ENCODE results near the gene GPR32. TPM values are rescaled to one million over a fixed set of nuclear protein-coding genes. Genes with fewer than 3 reads are reported as not detected.
A peak's percentile ranks its signal among the peaks of the same experiment; 100 is the strongest.

The GPR32 gene
- total RNA-seq, 2 donors from 2014 or later, result not detected

- intact Hi-C loops (cut with DNase I), result no loop called here
- no peak for ATAC-seq
- no peak for DNase-seq
These were observed 48.7 kb downstream of the GPR32 start for GRCh38 chr19:50818859-50819472.

GRCh38 chr19:50819636-50820035 is 49.4 kb downstream of the GPR32 start:
- DNase-seq, result no peak
- ATAC-seq, result no peak
- intact Hi-C loops (cut with DNase I), result no loop called here

GRCh38 chr19:50820086-50820485 is 49.8 kb downstream of the GPR32 start:
- no peak for DNase-seq
- intact Hi-C loops (cut with DNase I), result no loop called here
- no peak for ATAC-seq

- ATAC-seq (peak in 1 of 2 donors; percentile 64), DNase-seq (peak; percentile 42)
- intact Hi-C loops (cut with DNase I), result no loop called here
These were observed 50.4 kb downstream of the GPR32 start for GRCh38 chr19:50820549-50821247.

- DNase-seq (no peak), ATAC-seq (no peak)
- intact Hi-C loops (cut with DNase I), result no loop called here
These were observed 51.0 kb downstream of the GPR32 start for GRCh38 chr19:50821248-50821612.

Other genes starting within 250 kb of the GPR32 start
- 1 to 10 TPM; 1.4 to 2.9 TPM for gene LRRC4B, start 202.0 kb upstream of the GPR32 start, total RNA-seq
- under 1 TPM; 0.24 to 0.52 TPM for gene SYT3, start 130.6 kb upstream of the GPR32 start, total RNA-seq
- 1 to 10 TPM; 1.3 to 2.0 TPM for gene C19orf81, start 121.0 kb upstream of the GPR32 start, total RNA-seq
- 1 to 10 TPM in 1 of 2 donors, under 1 TPM in 1; 0.62 to 1.2 TPM for gene SHANK1, start 50.7 kb upstream of the GPR32 start, total RNA-seq
- 1 to 10 TPM; 8.4 to 9.6 TPM for gene CLEC11A, start 47.1 kb upstream of the GPR32 start, total RNA-seq
- gene ACP4, start 20.0 kb downstream of the GPR32 start, total RNA-seq, result not detected
- gene KLK1, start 53.3 kb downstream of the GPR32 start, total RNA-seq, result under 1 TPM in 1 of 2 donors, not detected in 1; 0.27 TPM
- gene KLK15, start 63.1 kb downstream of the GPR32 start, total RNA-seq, result not detected
- not detected for gene KLK3, start 84.5 kb downstream of the GPR32 start, total RNA-seq
- not detected for gene KLK2, start 103.0 kb downstream of the GPR32 start, total RNA-seq
- gene KLK4, start 140.9 kb downstream of the GPR32 start, total RNA-seq, result not detected
- gene KLK5, start 182.6 kb downstream of the GPR32 start, total RNA-seq, result under 1 TPM in 1 of 2 donors, not detected in 1; 0.42 TPM
- gene KLK6, start 199.1 kb downstream of the GPR32 start, total RNA-seq, result not detected
- gene KLK7, start 213.5 kb downstream of the GPR32 start, total RNA-seq, result under 1 TPM in 1 of 2 donors, not detected in 1; 0.16 TPM
- under 1 TPM in 1 of 2 donors, not detected in 1; 0.53 TPM for gene KLK8, start 231.1 kb downstream of the GPR32 start, total RNA-seq
- under 1 TPM; 0.26 to 0.32 TPM for gene KLK10, start 249.2 kb downstream of the GPR32 start, total RNA-seq